CD4-positive, alpha-beta T cell treated with Interferon alpha-2 for 1 hour (primary cell): ENCODE measurements around the gene CCDC157.
"Not testable (repeated sequence)": the region's sequence is repeated elsewhere in the genome, so short reads cannot be mapped to it uniquely, and the experiment has no call there.

ENCODE experiments used
- DNase-seq, 2 donors: peaks; one replicate each; pipeline ENCODE4 v3.0.0-alpha.2; 2020 to 2022

The CCDC157 gene

GRCh38 chr22:30392661-30393321 is 36.0 kb downstream of the CCDC157 start:
- DNase-seq: no peak

- DNase-seq: no peak
Measured at GRCh38 chr22:30393322-30393680, 36.5 kb downstream of the CCDC157 start.

DNA sequence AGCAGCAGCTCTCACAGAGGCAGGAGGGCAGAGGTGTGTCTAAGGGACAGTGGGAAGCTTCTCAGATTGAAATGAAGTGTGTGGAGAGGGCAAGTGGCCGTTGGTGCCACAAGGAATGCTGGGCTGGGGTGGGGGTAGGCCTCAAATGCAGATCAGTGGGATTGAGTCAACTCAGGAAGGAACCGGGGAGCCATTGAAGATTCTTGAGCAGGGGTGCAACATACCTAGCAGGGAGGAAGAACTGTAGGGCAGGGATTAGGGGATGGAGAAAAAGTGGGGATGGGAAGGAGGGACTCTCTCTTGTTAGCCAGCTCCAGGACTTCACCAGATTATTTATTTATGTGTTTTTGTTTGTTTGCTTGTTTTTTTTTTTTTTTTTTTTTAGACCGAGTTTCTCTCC is 37.1 kb downstream of the CCDC157 start:
- DNase-seq: no peak

DNA sequence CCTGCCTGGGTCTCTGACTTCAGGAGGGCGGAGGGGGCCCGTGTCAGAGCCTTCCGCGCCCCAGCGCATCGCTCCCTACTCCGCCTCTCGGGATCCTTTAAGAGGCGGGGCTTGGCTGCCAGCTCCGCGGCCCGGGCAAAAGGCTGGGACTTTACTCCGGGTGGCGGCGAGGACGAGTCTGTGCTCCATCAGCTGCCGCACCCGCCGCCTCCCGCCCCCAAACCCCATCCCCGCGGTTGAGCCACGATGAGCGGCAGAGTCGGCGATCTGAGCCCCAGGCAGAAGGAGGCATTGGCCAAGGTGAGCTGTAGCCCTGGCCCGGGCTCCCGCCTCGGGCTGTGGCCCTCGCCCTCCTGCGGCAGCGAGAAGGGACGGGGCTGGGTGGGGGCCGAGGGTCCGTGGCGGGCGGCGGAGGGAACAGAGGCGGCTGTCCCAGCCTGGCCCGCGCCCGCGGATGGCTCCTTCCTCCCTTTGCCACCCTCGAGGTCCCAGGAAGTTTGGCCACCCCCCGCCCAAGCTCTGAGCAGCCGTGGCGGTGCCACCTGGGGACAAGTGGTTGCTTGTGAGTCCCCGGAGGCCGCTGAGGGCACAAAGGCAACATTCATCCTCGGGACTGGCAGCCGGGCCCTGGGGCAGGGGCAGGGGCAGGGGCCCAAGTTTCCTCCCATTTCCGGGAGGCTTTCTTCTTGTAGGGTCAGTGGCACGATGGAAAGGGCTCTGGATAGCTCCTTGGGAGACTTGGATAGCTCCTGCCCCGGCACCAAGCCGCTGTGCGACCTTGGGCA is 40.3 kb downstream of the CCDC157 start, which contains the start of gene SEC14L2:
Gene SEC14L2 (plus strand): TSS at position 148 of the 785 bp plus-strand sequence. CDS start 99 bp downstream, at position 247.
- peak; percentile 31 to 63 for DNase-seq

GRCh38 chr22:30397656-30398635 is 41.1 kb downstream of the CCDC157 start:
- DNase-seq: no peak

- DNase-seq: no peak
Measured at GRCh38 chr22:30398685-30399680, 42.2 kb downstream of the CCDC157 start.

GRCh38 chr22:30399718-30400117 is 42.9 kb downstream of the CCDC157 start:
- DNase-seq: no peak

- DNase-seq: no peak
Measured at GRCh38 chr22:30400159-30400558, 43.4 kb downstream of the CCDC157 start.

DNA sequence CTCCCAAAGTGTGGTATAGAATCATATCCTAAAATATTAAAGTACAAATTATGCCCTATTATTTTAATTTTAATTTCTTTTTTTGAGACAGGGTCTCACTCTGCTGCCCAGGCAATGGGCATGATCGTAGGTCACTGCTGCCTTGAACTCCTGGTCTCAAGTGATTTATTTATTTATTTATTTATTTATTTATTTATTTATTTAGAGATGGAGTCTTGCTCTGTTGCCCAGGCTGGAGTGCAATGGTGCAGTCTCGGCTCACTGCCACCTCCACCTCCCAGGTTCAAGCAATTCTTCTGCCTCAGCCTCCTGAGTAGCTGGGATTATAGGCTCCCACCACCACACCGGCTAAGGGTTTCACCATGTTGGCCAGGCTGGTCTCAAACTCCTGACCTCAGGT is 44.2 kb downstream of the CCDC157 start:
- DNase-seq: not testable (repeated sequence)

DNA sequence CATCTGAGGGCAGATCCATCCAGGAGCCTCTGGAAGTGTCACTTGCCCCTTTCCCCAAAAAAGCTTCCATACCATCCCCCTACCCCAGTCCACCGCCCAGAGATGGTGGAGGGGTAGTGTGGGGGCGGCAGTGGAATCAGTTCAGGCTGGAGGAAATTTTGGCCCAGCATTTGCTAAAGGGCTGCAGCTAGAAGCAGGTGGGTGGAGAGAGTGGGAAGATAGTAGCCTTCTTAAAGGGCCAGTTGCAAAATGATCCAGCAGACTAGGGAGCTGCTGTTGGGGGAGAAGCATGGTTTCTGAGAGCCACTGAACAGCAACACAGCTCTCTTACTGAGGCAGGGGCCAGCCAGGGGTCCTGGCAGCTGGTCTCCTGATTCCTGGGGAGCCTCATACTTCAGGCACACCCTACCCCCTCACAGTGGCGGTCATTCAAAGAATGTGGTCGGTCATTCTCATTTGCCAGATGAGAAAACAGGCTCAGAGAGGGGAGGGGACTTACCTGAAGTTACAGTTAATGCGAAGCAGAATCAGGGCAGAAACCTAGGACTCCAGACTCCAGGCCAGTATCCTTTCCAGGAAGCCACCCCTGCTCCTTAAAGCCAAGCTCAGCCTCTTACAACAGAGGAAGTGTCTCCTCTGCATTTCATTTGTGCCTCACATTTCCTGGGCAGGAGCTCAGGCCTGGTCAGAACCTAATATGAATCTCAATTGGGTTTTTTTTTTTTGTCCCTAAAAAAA is 45.4 kb downstream of the CCDC157 start:
- DNase-seq: no peak

- not testable (repeated sequence) for DNase-seq
Measured at GRCh38 chr22:30402766-30403104, 45.9 kb downstream of the CCDC157 start.

DNA sequence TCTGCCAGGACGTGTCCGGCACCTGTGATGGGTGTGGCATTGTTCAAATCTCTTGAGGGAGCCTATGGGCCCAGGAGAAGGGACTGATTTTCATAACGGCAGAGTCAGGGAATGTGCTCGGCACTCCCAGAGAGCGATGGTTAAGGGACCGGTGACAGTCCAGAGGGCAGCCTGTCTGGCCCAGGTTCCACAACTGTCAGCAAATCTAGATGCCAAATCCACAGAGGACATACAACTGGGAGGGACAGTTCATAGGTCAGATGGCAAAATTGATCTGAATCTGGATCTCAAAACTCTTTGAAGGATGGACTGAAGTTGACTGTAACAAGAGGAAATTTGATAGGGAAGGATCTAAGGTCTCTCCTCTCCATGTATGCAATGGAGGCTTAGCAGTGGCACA is 47.5 kb downstream of the CCDC157 start:
- DNase-seq: no peak

DNA sequence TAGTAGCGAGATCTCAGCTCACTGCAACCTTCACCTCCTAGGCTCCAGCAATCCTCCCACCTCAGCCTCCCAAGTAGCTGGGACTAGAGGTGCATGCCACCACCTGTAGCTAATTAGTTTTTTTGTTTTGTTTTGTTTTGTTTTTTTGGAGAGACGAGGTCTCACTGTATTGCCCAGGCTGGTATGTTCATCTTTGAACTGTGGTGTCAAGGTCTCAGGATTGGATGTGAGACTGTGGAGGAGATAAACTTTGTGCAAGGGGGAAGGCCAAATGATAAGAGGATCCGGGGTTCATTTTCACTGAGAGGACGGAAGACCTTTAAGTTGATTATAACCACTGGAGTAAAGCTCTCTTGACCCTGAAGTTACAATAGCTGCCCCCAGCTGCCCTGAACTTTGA is 48.9 kb downstream of the CCDC157 start:
- DNase-seq: no peak

- DNase-seq: no peak
Measured at GRCh38 chr22:30406400-30406799, 49.6 kb downstream of the CCDC157 start.

GRCh38 chr22:30408388-30409102 is 51.7 kb downstream of the CCDC157 start:
- no peak for DNase-seq

GRCh38 chr22:30411780-30412179 is 55.0 kb downstream of the CCDC157 start:
- DNase-seq: no peak

DNA sequence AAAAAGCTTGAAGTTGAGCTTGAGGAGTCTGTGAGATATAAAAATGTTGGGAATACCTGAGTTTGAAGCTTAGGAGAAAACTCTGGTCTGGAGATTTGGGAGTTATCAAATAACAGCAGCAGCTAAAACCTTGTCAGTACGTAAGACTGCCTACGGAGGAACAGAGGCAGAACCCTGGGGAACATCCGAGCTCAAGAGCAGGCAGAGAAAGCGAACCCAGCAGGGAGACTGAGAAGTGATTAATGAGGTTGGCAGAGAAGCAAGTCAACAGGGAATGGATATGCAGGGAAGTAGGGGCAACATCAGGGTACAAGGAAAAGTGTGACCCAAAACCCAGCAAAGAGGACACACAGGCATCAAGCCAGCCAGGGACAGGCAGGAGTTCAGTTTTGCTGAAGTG is 56.2 kb downstream of the CCDC157 start:
- DNase-seq: no peak

DNA sequence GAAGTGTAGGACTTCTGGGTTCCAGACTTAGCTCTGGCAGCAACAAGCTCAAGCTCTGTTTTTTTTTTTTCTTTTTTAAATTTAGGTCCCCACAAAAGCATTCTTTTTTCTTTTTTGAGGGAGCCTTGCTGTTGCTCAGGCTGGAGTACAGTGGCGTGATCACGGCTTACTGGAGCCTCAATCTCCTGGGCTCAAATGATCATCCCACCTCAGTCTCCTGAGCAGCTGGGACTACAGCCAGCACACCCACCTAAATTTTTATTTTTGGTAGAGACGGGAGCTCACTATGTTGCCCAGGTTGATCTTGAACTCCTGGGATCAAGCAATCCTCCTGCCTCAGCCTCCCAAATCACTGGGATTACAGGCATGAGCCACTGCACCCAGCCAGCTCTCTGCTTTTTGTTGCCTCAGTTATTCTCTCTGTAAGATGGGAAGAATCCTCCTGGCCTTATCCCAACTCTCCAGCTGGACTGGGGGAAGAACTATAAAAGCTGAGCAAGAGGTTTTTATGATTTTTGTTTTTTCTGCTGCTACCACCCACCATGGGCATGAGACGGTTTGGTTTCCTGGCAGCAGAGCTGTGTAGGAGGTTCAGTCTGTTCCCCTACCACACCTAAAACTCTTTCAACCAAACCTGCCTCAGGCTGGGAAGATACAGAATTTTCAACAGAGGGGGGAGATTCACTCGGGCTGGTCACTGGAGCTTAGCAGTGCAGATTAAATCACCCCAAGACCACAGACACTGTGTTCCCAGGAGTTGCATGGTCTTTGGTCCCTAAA is 57.1 kb downstream of the CCDC157 start:
- no peak for DNase-seq

DNA sequence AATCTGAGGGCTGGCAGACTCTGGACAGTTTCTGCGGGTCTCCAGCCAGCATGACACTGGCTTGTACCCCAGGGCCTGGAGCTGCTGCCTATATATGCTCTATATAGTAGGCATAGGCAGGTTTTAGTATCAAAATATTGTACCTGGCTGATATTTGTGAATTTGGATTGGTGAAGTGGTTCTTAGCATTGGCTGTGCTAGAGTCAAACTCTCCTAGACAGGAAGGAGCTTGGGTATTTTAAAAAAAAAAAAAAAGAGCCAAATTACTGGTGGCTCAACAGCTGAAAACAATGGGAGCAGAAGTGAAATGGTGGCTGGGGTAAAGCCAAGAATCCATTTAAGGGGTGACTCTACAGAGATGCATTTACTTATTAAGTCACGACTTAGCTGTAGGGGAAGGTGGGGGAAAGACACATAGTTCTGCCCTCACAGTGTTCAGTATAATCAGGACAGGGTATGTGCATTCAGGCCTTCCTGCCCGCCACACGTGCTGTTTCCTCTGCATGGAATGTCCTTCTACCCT is 57.8 kb downstream of the CCDC157 start:
- DNase-seq: no peak

- DNase-seq: no peak
Measured at GRCh38 chr22:30416403-30416802, 59.6 kb downstream of the CCDC157 start.
